Activated CD8-positive, alpha-beta T cell treated with anti-CD3 and anti-CD28 coated beads for 36 hours (primary cell): Measurements from ENCODE around the gene ANKRD23. TPM values are rescaled to one million over a fixed set of nuclear protein-coding genes. Genes with fewer than 3 reads are reported as not detected.

Source experiments
- ATAC-seq: fragments of 200-7000 bp; cut with Tn5 transposase; one replicate; pipeline ENCODE4 v1.10.0; 2021; ENCODE audit warnings: mild to moderate bottlenecking, moderate library complexity
- CTCF ChIA-PET: fragments of 350-600 bp; sonication (Branson Sonifier 250); formaldehyde crosslinking; loops from one replicate; lab custom pipeline; 2021; ENCODE audit warnings: antibody characterized with exemption; lab: Charles Lee
- POLR2A ChIA-PET: fragments of 350-600 bp; sonication (Branson Sonifier 250); formaldehyde crosslinking; loops from one replicate; lab custom pipeline; 2021; ENCODE audit warnings: antibody characterized with exemption; lab: Charles Lee
- DNase-seq: peaks from one replicate; pipeline ENCODE4 v3.0.0-alpha.2; 2020
- H3K27ac Mint-ChIP-seq: one replicate; pipeline ENCODE4 v1.8.0; 2021; ENCODE audit warnings: mild to moderate bottlenecking, mixed read lengths
- H3K27me3 Mint-ChIP-seq: one replicate; pipeline ENCODE4 v1.8.0; 2021; ENCODE audit warnings: mixed read lengths
- H3K36me3 Mint-ChIP-seq: one replicate; pipeline ENCODE4 v1.8.0; 2021; ENCODE audit warnings: low read depth, mixed read lengths
- H3K4me1 Mint-ChIP-seq: one replicate; pipeline ENCODE4 v1.8.0; 2021; ENCODE audit warnings: low read depth, mixed read lengths
- H3K4me3 Mint-ChIP-seq: one replicate; pipeline ENCODE4 v1.8.0; 2021; ENCODE audit warnings: mild to moderate bottlenecking, moderate library complexity, mixed read lengths
- H3K9me3 Mint-ChIP-seq: one replicate; pipeline ENCODE4 v1.8.0; 2021; ENCODE audit warnings: mixed read lengths
- intact Hi-C: fragments of 100-400 bp; cut with micrococcal nuclease; formaldehyde crosslinking; loops from one replicate; pipeline ENCODE4 v1.10.0; 2022
- total RNA-seq, 2 experiments: library from RNA; stranded (reverse); gene quantifications; one replicate each; pipeline ENCODE4 v1.2.3, GENCODE V29; 2021
- TF ChIP-seq, protein P1 (sequence below): fragments of 200-600 bp; IDR thresholded peaks from one replicate; pipeline ENCODE4 v1.8.0; 2022; ENCODE audit warnings: antibody characterized with exemption, mild to moderate bottlenecking

The ANKRD23 gene
- total RNA-seq, 2 experiments from 2014 or later = 5.3 to 5.7 TPM

DNA sequence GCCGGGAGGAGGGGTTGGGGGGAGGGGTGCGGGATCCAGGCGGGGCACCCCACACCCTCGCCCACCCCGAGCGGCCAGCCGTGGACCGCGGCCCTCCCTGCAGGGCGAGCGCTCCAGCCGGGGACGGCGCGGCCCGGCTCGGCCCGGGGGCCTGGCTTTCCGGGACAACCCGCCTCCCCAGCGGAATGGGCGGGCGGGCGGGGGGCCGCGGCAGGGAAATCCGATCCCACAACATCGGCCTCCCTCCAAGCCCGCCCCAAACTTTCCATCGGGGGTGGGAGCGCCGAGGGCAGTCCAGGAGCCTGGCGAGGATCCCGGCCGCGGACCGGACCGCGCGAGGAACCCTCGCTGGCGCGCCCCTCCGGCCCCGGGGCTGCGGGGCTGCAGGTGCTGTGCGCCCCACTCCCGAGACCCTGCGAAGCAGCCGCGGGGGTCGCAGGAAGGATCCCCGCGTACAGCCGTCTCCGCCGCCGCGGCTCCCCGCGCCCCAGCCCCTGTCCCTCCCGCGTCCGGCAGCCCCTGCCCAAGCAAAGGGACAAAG, 25.5 kb upstream of the ANKRD23 start:
- intact Hi-C loops = no loop called here
- Mint-ChIP-seq H3K4me1 (peaks cover 44% of the 10 kb centered on the region), H3K9me3 (no peaks in the 10 kb centered on the region), H3K27ac (no peak overlapping the region), H3K36me3 (peaks cover 8% of the 10 kb centered on the region), H3K4me3 (peak overlapping the region; percentile 78), H3K27me3 (peaks cover 3% of the 10 kb centered on the region)
- ChIA-PET POLR2A (interaction anchor here (0.7 to 3.6 kb wide), 6 partner anchors 9 to 81 kb away, joined by 3 to 30 read pairs (median 4); partner anchors contain the start of gene ANKRD39), CTCF (interaction anchor here (0.9 to 7.1 kb wide), 9 partner anchors 9 to 93 kb away, joined by 3 to 61 read pairs (median 5); partner anchors contain the start of gene ANKRD39)
- DNase-seq (no peak), ATAC-seq (no peak)
- TF ChIP-seq, protein P1, sequence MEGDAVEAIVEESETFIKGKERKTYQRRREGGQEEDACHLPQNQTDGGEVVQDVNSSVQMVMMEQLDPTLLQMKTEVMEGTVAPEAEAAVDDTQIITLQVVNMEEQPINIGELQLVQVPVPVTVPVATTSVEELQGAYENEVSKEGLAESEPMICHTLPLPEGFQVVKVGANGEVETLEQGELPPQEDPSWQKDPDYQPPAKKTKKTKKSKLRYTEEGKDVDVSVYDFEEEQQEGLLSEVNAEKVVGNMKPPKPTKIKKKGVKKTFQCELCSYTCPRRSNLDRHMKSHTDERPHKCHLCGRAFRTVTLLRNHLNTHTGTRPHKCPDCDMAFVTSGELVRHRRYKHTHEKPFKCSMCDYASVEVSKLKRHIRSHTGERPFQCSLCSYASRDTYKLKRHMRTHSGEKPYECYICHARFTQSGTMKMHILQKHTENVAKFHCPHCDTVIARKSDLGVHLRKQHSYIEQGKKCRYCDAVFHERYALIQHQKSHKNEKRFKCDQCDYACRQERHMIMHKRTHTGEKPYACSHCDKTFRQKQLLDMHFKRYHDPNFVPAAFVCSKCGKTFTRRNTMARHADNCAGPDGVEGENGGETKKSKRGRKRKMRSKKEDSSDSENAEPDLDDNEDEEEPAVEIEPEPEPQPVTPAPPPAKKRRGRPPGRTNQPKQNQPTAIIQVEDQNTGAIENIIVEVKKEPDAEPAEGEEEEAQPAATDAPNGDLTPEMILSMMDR = no peak

DNA sequence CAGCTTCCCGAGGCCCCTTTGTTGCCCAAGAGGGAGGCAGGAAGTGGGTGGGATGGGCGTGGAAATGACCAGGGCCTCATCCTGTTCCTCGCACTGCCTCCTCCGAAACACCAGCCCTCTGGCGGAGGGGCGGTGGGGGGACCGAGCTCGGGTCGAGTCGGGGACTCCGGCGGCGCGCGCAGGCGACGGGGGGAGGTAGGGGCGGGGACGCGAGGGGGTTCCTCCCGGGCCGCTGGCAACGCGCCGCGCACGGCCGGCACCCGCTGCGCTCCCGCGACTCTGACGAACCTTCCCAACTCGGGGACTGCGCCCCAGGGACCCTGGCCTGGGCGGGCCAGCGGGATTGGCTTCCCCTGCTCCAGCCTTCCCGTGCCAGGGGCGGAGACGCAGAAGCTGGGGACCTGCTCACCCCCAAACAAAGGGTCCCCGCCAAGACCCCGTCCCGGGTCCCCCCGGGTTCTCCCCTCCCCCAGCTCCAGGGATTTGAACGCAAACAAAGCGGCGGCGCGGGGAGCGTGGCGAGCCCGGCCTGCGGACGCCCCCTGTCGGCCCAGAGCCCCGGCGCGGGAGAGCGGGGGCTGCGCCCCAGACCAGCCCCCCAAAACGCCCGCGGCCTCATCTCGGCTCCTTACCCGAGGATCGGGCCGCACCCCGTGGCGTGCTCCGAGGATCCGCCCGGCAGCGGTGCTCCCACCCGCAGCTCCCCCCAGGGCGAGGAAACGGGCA, 24.9 kb upstream of the ANKRD23 start:
- Mint-ChIP-seq H3K4me3 (peak overlapping the region; percentile 78), H3K27ac (peak overlapping the region; percentile 82), H3K36me3 (peaks cover 8% of the 10 kb centered on the region), H3K27me3 (peaks cover 3% of the 10 kb centered on the region), H3K4me1 (peaks cover 38% of the 10 kb centered on the region), H3K9me3 (no peaks in the 10 kb centered on the region)
- ChIA-PET CTCF (interaction anchor here (0.9 to 7.1 kb wide), 10 partner anchors 8 to 244 kb away, joined by 3 to 61 read pairs (median 5); partner anchors contain the start of genes ANKRD36 and ANKRD39), POLR2A (interaction anchor here (0.7 to 3.6 kb wide), 7 partner anchors 9 to 82 kb away, joined by 3 to 30 read pairs (median 3); partner anchors contain the start of gene ANKRD39)
- ATAC-seq (peak; percentile 65), DNase-seq (peak; percentile 81)
- TF ChIP-seq, protein P1 = peak; percentile 62
- intact Hi-C loops = no loop called here

DNA sequence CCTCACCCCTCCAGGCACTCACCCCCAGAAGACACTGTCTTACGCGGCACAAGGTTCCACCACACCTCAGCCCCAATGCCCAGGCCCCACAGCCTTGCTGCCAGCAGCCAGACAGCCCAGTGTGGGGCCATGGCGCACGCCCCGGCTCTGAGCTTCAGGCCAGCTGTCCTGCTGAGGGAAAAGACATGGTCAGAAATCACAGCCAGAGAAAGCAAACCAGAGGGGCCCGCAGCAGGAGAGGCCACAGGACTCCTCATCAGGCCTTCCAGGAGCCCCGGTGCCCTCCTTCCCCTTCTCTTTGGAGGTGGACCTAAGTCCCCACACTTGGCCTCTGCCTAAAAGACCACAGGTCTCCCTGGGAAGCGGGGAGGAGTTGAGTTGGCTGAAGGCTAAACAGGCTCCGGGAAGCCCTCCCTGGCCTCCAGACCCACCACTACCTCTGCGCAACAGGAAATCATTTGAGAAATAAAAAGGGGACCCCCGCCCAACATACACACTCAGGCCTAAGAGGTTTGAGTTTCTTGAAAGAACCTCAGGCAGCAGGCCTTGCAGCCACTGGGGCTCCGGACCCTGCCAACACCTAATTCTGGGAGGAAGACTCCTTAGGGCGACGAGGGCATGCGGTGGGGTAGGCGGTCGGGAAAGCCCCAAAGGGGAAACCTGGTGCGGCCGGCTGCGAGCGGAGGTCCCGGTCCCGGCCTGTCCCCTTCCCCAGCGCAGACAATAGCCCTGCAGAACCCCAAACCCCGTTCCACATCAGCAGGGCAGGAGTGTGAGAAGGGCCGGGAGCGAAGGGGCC, 24.1 kb upstream of the ANKRD23 start:
- DNase-seq (no peak), ATAC-seq (peak; percentile 8)
- no peaks in the 10 kb centered on the region for H3K9me3 Mint-ChIP-seq
- H3K27ac Mint-ChIP-seq = peak overlapping the region; percentile 82
- CTCF ChIA-PET = interaction anchor here (0.9 to 7.1 kb wide), 10 partner anchors 8 to 245 kb away, joined by 3 to 61 read pairs (median 5); partner anchors contain the start of genes ANKRD36 and ANKRD39
- peaks cover 10% of the 10 kb centered on the region for H3K36me3 Mint-ChIP-seq
- H3K4me1 Mint-ChIP-seq = peaks cover 30% of the 10 kb centered on the region
- TF ChIP-seq, protein P1 = no peak
- POLR2A ChIA-PET = interaction anchor here (0.5 to 3.6 kb wide), 8 partner anchors 10 to 1684 kb away, joined by 3 to 30 read pairs (median 3); partner anchors contain the start of gene ANKRD39
- H3K4me3 Mint-ChIP-seq = peak overlapping the region; percentile 78
- H3K27me3 Mint-ChIP-seq = peaks cover 3% of the 10 kb centered on the region
- intact Hi-C loops = no loop called here

DNA sequence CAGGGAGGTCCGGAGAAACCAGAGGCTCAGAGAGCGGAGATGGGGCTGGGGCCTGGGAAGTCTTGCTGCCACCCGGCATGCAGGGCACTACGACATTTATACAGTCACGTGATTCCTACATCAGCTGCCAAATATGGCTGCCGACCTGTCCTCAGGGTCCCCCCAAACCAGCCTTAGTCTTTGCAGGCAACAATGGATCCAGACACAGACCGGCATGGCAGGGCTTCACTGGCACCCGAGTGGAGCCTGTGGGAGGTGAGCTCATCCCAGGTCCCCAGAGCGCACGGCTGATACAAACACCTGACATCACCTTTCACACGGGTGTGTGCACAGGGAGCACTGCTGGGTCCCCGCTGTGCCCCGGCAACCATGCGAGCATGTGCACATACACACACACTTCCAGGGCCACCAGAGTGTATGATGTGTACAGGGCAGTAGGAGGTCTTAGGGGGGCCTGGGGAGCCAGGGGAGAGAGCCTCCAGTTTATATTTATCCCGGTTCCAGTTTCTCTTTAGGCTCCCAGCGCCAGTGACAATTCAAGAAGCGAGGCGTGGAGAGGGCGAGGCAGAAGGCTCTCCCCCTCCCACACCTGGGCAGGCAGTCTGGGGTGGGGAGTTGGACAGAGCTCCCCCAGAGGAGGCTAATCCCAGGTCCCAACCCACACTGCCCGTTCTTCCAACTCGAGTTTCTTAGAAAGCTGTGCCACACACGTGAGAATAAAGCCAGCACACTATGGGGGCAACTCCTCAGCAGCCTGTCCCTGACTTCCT, 23.4 kb upstream of the ANKRD23 start:
- DNase-seq (no peak), ATAC-seq (no peak)
- Mint-ChIP-seq H3K4me3 (peak overlapping the region; percentile 78), H3K27ac (peak overlapping the region; percentile 82), H3K27me3 (peaks cover 3% of the 10 kb centered on the region), H3K36me3 (peaks cover 10% of the 10 kb centered on the region), H3K4me1 (peaks cover 22% of the 10 kb centered on the region), H3K9me3 (no peaks in the 10 kb centered on the region)
- intact Hi-C loops = no loop called here
- CTCF ChIA-PET = interaction anchor here (1.2 to 7.1 kb wide), 4 partner anchors 9 to 246 kb away, joined by 4 to 61 read pairs (median 24); partner anchors contain the start of genes ANKRD36 and ANKRD39
- TF ChIP-seq, protein P1 = no peak
- POLR2A ChIA-PET = interaction anchor here (0.5 to 3.6 kb wide), 4 partner anchors 9 to 1685 kb away, joined by 3 to 30 read pairs (median 3); partner anchors contain the start of gene ANKRD39
